AG04450 (cell line): Measurements from ENCODE around the gene FRMD4A. TPM values are rescaled to one million over a fixed set of nuclear protein-coding genes. Genes with fewer than 3 reads are reported as not detected.

Experiments used
- CTCF ChIA-PET: fragments of 300-600, 350-600 bp; formaldehyde crosslinking; extraction: SDS; loops from one replicate; lab custom pipeline; 2022; ENCODE audit warnings: antibody characterized with exemption, inconsistent platforms; lab: Charles Lee
- POLR2A ChIA-PET: fragments of 350-600 bp; formaldehyde crosslinking; extraction: SDS; loops from one replicate; lab custom pipeline; 2021; ENCODE audit warnings: antibody characterized with exemption, inconsistent platforms; lab: Yijun Ruan, JAX
- DNase-seq: peaks from one replicate; pipeline ENCODE4 v3.0.0-alpha.2; 2011; ENCODE audit warnings: low read depth, low spot score
- H3K27ac ChIP-seq: one replicate; pipeline ENCODE4 v1.5.1; 2012; ENCODE audit warnings: low read depth, low read length, control low read depth
- H3K27me3 ChIP-seq: one replicate; pipeline ENCODE4 v1.6.0; 2012; ENCODE audit warnings: low read length; ENCODE audit not compliant: control insufficient read depth, insufficient read depth
- H3K4me3 ChIP-seq: 2 replicates; pipeline ENCODE4 v1.5.1; 2011; ENCODE audit warnings: mild to moderate bottlenecking, low read depth, low read length, control low read depth
- H3K9me3 ChIP-seq: 2 replicates; pipeline ENCODE4 v1.5.1; 2012; ENCODE audit warnings: low read length; ENCODE audit not compliant: control insufficient read depth, insufficient read depth
- polyA plus RNA-seq: library from polyadenylated mRNA; depleted of rRNA; stranded (reverse); fragments of >200 nt; gene quantifications from 2 replicates; pipeline ENCODE4 v1.2.3, GENCODE V29; 2011
- TF ChIP-seq, protein P1 (sequence below): IDR thresholded peaks from 2 replicates; pipeline ENCODE4 v1.5.1; 2011; ENCODE audit warnings: low read depth, low read length, control low read depth, inconsistent platforms

The FRMD4A gene
- polyA plus RNA-seq, 1 experiment, result 45.7 TPM

DNA sequence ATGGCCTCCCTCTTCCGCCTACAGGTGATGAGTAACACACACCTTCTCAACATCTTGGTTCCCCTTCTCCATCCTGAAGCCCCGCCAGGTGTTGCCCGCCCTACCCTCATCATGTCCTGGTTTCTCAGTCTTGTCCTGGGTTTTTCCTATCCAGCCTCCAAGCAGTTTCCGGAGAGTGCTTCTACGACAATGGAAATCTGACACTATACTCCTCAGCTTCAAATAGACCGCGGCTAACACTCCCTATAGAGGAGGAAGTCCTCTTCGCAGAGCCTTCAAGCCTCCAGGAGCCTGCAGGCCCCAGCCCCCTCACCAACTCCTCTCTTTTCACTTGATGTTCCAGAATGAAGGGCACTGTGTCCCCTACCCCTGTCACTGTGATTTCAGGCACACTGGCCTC, 596.6 kb downstream of the FRMD4A start:
- ChIA-PET POLR2A (no interaction called here), CTCF (no interaction called here)
- Histone ChIP-seq H3K27ac (no peak overlapping the region), H3K4me3 (no peak overlapping the region), H3K9me3 (no peaks in the 10 kb centered on the region), H3K27me3 (no peaks in the 10 kb centered on the region)
- DNase-seq, result no peak
- TF ChIP-seq, protein P1, sequence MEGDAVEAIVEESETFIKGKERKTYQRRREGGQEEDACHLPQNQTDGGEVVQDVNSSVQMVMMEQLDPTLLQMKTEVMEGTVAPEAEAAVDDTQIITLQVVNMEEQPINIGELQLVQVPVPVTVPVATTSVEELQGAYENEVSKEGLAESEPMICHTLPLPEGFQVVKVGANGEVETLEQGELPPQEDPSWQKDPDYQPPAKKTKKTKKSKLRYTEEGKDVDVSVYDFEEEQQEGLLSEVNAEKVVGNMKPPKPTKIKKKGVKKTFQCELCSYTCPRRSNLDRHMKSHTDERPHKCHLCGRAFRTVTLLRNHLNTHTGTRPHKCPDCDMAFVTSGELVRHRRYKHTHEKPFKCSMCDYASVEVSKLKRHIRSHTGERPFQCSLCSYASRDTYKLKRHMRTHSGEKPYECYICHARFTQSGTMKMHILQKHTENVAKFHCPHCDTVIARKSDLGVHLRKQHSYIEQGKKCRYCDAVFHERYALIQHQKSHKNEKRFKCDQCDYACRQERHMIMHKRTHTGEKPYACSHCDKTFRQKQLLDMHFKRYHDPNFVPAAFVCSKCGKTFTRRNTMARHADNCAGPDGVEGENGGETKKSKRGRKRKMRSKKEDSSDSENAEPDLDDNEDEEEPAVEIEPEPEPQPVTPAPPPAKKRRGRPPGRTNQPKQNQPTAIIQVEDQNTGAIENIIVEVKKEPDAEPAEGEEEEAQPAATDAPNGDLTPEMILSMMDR, result no peak

DNA sequence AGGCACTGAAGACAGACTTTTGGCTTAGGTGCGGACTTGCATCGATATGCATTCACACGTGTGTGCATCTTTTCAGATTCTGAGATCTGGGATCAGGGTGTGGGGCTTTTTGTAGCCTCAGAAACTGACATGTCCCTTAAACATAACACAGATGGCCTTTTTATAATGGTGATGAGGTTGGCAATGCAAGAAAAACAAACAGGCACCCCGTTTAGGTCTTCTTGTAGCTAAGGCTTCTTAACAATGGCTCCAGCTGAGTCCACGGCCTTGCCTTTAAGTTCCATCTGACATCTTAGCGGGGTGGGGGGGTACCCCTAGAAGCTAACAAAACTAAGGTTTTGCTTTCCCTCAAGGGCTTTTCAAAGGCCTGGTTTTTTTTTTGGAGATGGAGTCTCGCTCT, 597.7 kb downstream of the FRMD4A start:
- CTCF ChIA-PET, result no interaction called here
- Histone ChIP-seq H3K9me3 (no peaks in the 10 kb centered on the region), H3K4me3 (no peak overlapping the region), H3K27me3 (no peaks in the 10 kb centered on the region), H3K27ac (no peak overlapping the region)
- TF ChIP-seq, protein P1, result no peak
- POLR2A ChIA-PET, result no interaction called here
- no peak for DNase-seq

DNA sequence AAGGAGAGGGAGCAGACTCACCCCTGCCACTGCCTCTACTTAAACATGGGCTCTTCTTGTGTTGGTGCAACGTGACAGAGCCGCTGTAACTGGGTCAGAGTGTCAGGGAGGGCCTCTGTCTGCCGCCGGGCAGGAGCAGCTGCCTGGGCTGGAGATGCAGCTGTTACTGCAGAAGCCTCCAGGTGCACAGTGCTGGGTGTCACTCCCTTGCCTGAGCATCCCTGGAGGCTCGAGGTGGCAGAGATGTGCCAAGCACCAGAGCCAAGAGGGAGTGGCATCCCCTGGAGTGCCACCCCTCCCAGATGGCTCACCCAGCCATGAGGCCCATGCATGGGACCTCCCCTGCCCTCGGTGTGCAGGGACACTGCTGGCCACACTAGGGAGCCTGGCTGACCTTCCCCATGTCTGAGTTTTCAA, 598.3 kb downstream of the FRMD4A start:
- Histone ChIP-seq H3K4me3 (no peak overlapping the region), H3K27me3 (no peaks in the 10 kb centered on the region), H3K27ac (no peak overlapping the region), H3K9me3 (no peaks in the 10 kb centered on the region)
- DNase-seq, result no peak
- CTCF ChIA-PET, result interaction anchor here (1.0 kb wide), 1 partner anchor 119 kb away, joined by 3 read pairs; no protein-coding TSS in a partner anchor
- POLR2A ChIA-PET, result no interaction called here
- TF ChIP-seq, protein P1, result no peak

DNA sequence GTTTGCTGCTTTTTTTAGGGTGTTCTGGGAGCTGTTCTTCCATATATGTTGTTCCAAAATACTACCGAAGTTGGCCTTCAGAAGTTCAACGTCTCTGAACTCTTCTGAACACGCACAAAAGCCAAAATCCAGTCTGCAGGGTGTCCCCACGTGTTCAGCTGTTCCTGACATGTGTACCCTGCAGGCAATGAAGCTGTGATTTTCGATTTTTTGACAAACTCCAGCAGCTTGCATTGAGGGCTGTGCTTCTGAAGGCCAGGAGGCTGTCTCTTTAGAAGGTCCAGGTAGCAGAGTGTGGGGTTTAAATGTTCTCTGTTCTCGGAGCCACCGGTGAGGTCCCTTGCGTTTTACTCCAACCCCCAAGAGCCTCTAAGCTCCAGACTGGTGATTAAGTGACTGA, 598.9 kb downstream of the FRMD4A start:
- ChIA-PET CTCF (interaction anchor here (1.0 kb wide), 1 partner anchor 118 kb away, joined by 3 read pairs; no protein-coding TSS in a partner anchor), POLR2A (no interaction called here)
- DNase-seq, result no peak
- Histone ChIP-seq H3K4me3 (no peak overlapping the region), H3K27me3 (no peaks in the 10 kb centered on the region), H3K27ac (no peak overlapping the region), H3K9me3 (no peaks in the 10 kb centered on the region)
- TF ChIP-seq, protein P1, result no peak

DNA sequence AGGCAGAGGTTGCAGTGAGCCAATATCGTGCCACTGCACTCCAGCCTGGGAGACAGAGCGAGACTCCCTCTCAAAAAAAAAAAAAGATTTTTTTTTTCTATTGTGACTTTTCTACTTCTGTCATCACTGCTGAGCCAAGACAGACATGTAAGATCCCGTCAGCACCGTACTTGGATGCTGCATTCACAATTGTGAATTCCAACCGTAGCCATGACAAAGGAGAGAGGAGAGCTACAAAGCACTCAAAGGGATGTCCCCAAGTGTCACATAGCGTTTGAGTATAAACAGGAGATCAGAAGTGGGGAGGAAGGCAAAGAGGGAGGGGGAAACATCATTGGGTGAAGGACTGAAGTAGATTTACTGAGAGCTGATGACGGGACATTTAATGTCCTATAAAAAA, 599.8 kb downstream of the FRMD4A start:
- H3K27me3 ChIP-seq, result no peaks in the 10 kb centered on the region
- TF ChIP-seq, protein P1, result no peak
- H3K27ac ChIP-seq, result no peak overlapping the region
- H3K4me3 ChIP-seq, result no peak overlapping the region
- POLR2A ChIA-PET, result no interaction called here
- CTCF ChIA-PET, result no interaction called here
- H3K9me3 ChIP-seq, result no peaks in the 10 kb centered on the region
- DNase-seq, result no peak
